Measurements from ENCODE around the gene CKS2.
"Not testable (repeated sequence)": the region's sequence is repeated elsewhere in the genome, so short reads cannot be mapped to it uniquely, and the experiment has no call there.

Gene CKS2

DNA sequence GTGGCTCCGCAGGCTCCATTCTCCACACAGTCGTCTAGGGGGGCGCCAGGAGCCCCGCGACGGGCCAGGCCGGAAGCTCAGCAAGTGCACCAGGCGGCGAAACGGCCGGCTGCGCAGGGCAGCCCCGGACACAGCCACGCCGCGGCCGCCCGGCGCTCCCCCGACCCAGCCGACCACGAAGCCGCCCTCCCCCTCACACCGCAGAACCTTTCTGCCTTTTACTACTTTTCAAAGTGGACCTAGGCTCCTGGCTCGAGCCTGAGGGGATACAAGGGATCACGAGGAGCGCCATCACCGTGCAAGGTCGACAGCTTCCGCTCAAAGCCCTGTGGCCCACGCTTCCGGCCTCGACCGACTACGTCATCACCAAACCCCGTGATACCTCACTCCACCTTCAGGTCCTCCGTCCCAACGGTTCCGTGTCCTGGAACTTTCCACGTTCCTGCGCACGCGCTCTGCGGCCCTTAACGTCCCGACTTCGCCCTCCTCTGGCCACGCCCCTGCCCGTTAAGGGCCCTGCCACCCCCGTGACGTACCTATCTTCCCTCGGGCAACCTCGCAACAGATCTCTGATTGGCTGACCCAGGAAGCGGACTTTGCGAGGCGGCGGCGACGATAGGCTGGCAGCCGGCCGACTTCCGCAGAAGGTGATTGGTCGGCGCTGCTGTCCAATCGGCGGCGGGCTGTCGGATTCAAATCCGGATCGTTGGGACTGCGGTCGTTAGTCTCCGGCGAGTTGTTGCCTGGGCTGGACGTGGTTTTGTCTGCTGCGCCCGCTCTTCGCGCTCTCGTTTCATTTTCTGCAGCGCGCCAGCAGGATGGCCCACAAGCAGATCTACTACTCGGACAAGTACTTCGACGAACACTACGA, at the start of gene CKS2:
TSS of gene CKS2 (plus strand) at position 721 of the 871 bp plus-strand sequence. CDS start at position 819, 98 bp downstream.
- peak; percentile 71 for DNase-seq (ENCODE audit: insufficient read length, low spot score)
- FAIRE-seq = no peak
- TF ChIP-seq CTCF (IDR thresholded peaks at IDR 0.05; ENCODE audit: insufficient read depth, missing control alignments) = no peak

- no peak for TF ChIP-seq CTCF (IDR thresholded peaks at IDR 0.05; ENCODE audit: insufficient read depth, missing control alignments)
- no peak for DNase-seq (ENCODE audit: insufficient read length, low spot score)
- FAIRE-seq = no peak
Observed at GRCh38 chr9:89273528-89274279, 37.3 kb upstream of the CKS2 start.

DNA sequence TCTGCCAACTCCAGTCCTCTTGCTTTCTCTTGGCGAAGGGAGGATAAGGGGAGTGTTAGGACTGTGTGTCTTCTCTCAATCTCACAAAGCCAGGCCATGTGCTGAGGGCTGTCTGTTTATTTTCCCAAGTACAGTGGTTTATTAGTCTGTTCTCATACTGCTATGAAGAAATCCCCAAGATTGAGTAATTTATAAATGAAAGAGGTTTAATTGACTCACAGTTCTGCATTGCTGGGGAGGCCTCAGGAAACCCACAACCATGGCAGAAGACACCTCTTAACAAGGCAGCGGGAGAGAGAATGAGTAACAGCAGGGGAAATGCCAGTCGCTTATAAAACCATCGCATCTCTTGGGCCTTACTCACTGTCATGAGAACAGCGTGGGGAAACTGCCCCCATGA, 36.2 kb upstream of the CKS2 start:
- no peak for DNase-seq (ENCODE audit: insufficient read length, low spot score)

GRCh38 chr9:89276040-89276439, 35.0 kb upstream of the CKS2 start:
- FAIRE-seq; DNase-seq (ENCODE audit: insufficient read length, low spot score): not testable (repeated sequence)

More for the DNA sequence above, 36.2 kb upstream of the CKS2 start:
- no peak for TF ChIP-seq CTCF (IDR thresholded peaks at IDR 0.05; ENCODE audit: insufficient read depth, missing control alignments)
- no peak for FAIRE-seq

DNA sequence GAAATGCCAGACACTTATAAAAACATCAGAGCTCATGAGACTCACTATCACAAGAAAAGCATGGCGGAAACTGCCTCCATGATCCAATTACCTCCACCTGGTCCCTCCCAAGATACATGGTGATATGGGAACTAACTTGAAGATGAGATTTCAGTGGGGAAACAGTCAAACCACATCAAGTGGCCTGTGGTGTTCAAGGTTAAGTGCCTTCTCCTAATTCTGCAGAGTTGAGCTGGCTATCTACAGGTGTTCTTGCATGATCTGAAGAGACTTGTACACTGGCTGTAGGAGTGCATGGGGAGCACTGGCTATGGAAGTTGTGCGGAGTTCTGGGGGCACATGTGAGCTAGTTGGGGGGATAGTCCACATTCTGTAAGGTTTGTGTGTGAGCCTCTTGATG, 34.0 kb upstream of the CKS2 start:
- FAIRE-seq = no peak
- no peak for DNase-seq (ENCODE audit: insufficient read length, low spot score)
- TF ChIP-seq CTCF (IDR thresholded peaks at IDR 0.05; ENCODE audit: insufficient read depth, missing control alignments) = no peak

DNA sequence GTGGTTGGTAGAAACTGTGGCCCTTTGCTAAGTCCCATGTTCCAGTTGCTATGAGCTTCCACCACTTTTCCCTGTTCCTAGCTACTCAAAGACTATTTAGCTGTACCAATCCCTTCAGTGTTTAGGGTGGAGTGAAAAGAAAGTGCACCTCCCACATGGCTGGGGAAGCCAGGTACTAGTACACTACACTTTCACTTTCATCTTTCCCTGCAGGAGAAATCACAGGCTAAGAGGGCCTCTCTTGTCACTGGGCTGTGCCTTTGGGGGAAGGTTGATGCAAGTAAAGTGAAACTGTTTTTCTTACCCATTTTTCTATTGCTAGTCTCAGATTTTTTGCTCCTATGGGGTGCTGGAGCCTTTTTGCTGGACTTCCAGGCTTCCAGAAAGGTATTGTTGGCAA, 33.5 kb upstream of the CKS2 start:
- FAIRE-seq (no peak), DNase-seq (ENCODE audit: insufficient read length, low spot score) (no peak)
- TF ChIP-seq CTCF (IDR thresholded peaks at IDR 0.05; ENCODE audit: insufficient read depth, missing control alignments) = no peak

GRCh38 chr9:89278551-89278950, 32.4 kb upstream of the CKS2 start:
- FAIRE-seq = no peak
- no peak for TF ChIP-seq CTCF (IDR thresholded peaks at IDR 0.05; ENCODE audit: insufficient read depth, missing control alignments)

More at GRCh38 chr9:89278551-89278950, 32.4 kb upstream of the CKS2 start:
- no peak for DNase-seq (ENCODE audit: insufficient read length, low spot score)

Data from D721Med (cell line).